Measurements from ENCODE around the gene HMGCR. TPM values are rescaled to one million over a fixed set of nuclear protein-coding genes. Genes with fewer than 3 reads are reported as not detected.

The HMGCR gene
- total RNA-seq, 1 experiment from 2014 or later: 113 TPM

- ChIA-PET POLR2A (no interaction called here), CTCF (no interaction called here)
- intact Hi-C loops (cut with micrococcal nuclease; ENCODE audit: unreplicated experiment) (loop anchor here (5.0 kb wide), 1 partner anchor 283 kb away; the partner anchor contains the start of gene GCNT4), in situ Hi-C loops (cut with HindIII; ENCODE audit: low pct_unique_long_range_greater_than_20kb, low sequenced_read_pairs) (no loop called here)
- Histone ChIP-seq H3K27me3 (ENCODE audit: control insufficient read depth, insufficient read depth, low read length) (no peaks in the 10 kb centered on the region), H3K4me1 (ENCODE audit: control insufficient read depth, insufficient read depth, low read length) (peaks cover 17% of the 10 kb centered on the region), H3K9me3 (ENCODE audit: control insufficient read depth, insufficient read depth, low read depth, low read length) (no peaks in the 10 kb centered on the region), H3K36me3 (ENCODE audit: control insufficient read depth, insufficient read depth, low read length) (peaks cover 2% of the 10 kb centered on the region), H3K27ac (ENCODE audit: low read length) (peak overlapping the region; percentile 85; the same call in 1 of the 2 replicates), H3K4me3 (ENCODE audit: low read depth in 2 of 2, low read length in 2 of 2) (no peak overlapping the region)
- TF ChIP-seq, protein P1, sequence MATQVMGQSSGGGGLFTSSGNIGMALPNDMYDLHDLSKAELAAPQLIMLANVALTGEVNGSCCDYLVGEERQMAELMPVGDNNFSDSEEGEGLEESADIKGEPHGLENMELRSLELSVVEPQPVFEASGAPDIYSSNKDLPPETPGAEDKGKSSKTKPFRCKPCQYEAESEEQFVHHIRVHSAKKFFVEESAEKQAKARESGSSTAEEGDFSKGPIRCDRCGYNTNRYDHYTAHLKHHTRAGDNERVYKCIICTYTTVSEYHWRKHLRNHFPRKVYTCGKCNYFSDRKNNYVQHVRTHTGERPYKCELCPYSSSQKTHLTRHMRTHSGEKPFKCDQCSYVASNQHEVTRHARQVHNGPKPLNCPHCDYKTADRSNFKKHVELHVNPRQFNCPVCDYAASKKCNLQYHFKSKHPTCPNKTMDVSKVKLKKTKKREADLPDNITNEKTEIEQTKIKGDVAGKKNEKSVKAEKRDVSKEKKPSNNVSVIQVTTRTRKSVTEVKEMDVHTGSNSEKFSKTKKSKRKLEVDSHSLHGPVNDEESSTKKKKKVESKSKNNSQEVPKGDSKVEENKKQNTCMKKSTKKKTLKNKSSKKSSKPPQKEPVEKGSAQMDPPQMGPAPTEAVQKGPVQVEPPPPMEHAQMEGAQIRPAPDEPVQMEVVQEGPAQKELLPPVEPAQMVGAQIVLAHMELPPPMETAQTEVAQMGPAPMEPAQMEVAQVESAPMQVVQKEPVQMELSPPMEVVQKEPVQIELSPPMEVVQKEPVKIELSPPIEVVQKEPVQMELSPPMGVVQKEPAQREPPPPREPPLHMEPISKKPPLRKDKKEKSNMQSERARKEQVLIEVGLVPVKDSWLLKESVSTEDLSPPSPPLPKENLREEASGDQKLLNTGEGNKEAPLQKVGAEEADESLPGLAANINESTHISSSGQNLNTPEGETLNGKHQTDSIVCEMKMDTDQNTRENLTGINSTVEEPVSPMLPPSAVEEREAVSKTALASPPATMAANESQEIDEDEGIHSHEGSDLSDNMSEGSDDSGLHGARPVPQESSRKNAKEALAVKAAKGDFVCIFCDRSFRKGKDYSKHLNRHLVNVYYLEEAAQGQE (IDR thresholded peaks at IDR 0.05; ENCODE audit: insufficient read depth in 1 of 2, low read depth in 2 of 2, low read length in 1 of 2): no peak
- TF ChIP-seq POLR2AphosphoS5 (IDR thresholded peaks at IDR 0.05; ENCODE audit: low read depth, low read length) (no peak), SIN3A (IDR thresholded peaks at IDR 0.05; ENCODE audit: borderline replicate concordance, insufficient read depth, low read depth, low read length) (no peak), CTCF (IDR thresholded peaks at IDR 0.05) (no peak), TCF7L2 (IDR thresholded peaks at IDR 0.05; ENCODE audit: low read depth, low read length) (no peak)
- no peak for DNase-seq (ENCODE audit: low read depth, low spot score)
- BruUV-seq (replicated peaks): no TSS peak
- ATAC-seq: no peak
Observed at GRCh38 chr5:75335486-75335885, 1.5 kb upstream of the HMGCR start.

- DNase-seq (ENCODE audit: low read depth, low spot score) (peak; percentile 53), ATAC-seq (peak; percentile 82)
- H3K9me3 ChIP-seq (ENCODE audit: control insufficient read depth, insufficient read depth, low read depth, low read length): no peaks in the 10 kb centered on the region
- TSS peak; percentile 99 for BruUV-seq (replicated peaks)
- in situ Hi-C loops (cut with HindIII; ENCODE audit: low pct_unique_long_range_greater_than_20kb, low sequenced_read_pairs): no loop called here
- TF ChIP-seq TCF7L2 (IDR thresholded peaks at IDR 0.05; ENCODE audit: low read depth, low read length): no peak
- TF ChIP-seq POLR2AphosphoS5 (IDR thresholded peaks at IDR 0.05; ENCODE audit: low read depth, low read length): 0 out of 2 replicates have a peak, but pooled peaks have one; percentile 5
- TF ChIP-seq SIN3A (IDR thresholded peaks at IDR 0.05; ENCODE audit: borderline replicate concordance, insufficient read depth, low read depth, low read length): 0 out of 2 replicates have a peak, but pooled peaks have one; percentile 16
- peak overlapping the region; percentile 70 to 97 for H3K4me3 ChIP-seq (ENCODE audit: low read depth in 2 of 2, low read length in 2 of 2)
- no peaks in the 10 kb centered on the region for H3K27me3 ChIP-seq (ENCODE audit: control insufficient read depth, insufficient read depth, low read length)
- intact Hi-C loops (cut with micrococcal nuclease; ENCODE audit: unreplicated experiment): loop anchor here (5.0 kb wide), 1 partner anchor 284 kb away; the partner anchor contains the start of gene GCNT4
- CTCF ChIA-PET: interaction anchor here (1.4 kb wide), 1 partner anchor 99 kb away, joined by 20 read pairs; the partner anchor contains the start of gene ANKRD31
- peaks cover 22% of the 10 kb centered on the region for H3K4me1 ChIP-seq (ENCODE audit: control insufficient read depth, insufficient read depth, low read length)
- peak overlapping the region; percentile 85 for H3K27ac ChIP-seq (ENCODE audit: low read length)
- POLR2A ChIA-PET: interaction anchor here (1.0 to 1.3 kb wide), 2 partner anchors 15 to 99 kb away, joined by 3 to 6 read pairs; partner anchors contain the start of gene ANKRD31
- peaks cover 2% of the 10 kb centered on the region for H3K36me3 ChIP-seq (ENCODE audit: control insufficient read depth, insufficient read depth, low read length)
Observed at GRCh38 chr5:75335952-75336614, 937 bp upstream of the HMGCR start.
